ENCODE results near the gene CCDC194.
"Not testable (repeated sequence)": the region's sequence is repeated elsewhere in the genome, so short reads cannot be mapped to it uniquely, and the experiment has no call there.

The CCDC194 gene

DNA sequence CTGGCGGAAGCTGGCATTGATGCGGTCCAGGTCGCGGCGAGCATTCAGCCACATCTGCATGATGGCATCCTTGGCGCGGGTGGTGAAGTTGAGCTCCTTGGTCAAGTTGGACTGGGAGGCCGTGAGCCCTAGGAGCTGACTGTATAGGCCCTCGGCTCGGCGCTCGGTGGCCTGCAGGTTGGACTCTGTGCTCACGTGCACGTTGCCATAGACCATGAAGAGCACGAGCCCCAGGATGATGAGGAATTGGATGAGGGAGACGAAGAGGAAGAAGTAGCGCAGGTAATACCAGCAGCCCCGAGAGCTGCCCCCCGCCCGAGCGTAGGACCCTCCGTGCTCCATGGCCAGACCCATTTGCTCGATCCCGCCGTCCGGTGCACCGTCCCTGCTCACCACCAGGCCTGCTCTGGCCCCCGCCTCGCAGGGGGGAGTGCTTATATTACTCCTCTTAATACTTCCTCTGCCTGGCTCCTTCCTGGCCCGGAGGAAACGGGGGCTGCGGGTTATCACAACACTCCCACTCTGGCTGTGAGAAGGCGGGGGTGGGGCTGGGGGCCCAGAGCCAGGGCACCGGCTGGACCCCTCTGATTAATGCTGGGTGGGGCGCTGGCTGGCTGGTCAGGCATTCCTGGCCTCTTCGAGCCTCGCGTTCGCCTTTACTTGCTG, 16.9 kb downstream of the CCDC194 start, which contains the start of gene PLVAP:
Gene PLVAP, minus strand, starts transcription at position 408 of the 666 bp plus-strand sequence. Its CDS starts 54 bp downstream, at position 354.
- no peak for DNase-seq (ENCODE audit: low read depth, low spot score)

- DNase-seq (ENCODE audit: low read depth, low spot score) = no peak
Observed at GRCh38 chr19:17370026-17370587, 23.9 kb downstream of the CCDC194 start.

DNA sequence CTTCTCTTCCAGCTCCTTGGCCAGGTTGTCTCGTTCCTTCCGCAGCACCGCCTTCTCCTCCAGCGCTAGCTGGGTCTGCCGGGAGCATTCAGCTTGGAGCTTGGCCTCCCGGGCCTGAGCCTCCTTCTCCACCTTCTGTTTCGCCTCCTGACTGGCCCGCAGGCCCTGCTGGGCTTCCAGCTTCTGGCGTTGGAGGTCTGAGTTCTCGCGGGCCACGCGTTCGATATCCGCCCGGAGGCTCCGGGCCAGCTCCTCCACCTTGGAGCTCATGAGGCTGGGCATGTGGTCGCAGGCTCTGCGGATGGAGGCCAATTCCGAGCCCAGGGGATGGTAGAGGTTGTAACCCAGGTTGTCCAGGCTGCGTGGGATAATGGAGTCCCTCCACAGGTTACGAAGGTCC, 28.6 kb downstream of the CCDC194 start:
- no peak for DNase-seq (ENCODE audit: low read depth, low spot score)

DNA sequence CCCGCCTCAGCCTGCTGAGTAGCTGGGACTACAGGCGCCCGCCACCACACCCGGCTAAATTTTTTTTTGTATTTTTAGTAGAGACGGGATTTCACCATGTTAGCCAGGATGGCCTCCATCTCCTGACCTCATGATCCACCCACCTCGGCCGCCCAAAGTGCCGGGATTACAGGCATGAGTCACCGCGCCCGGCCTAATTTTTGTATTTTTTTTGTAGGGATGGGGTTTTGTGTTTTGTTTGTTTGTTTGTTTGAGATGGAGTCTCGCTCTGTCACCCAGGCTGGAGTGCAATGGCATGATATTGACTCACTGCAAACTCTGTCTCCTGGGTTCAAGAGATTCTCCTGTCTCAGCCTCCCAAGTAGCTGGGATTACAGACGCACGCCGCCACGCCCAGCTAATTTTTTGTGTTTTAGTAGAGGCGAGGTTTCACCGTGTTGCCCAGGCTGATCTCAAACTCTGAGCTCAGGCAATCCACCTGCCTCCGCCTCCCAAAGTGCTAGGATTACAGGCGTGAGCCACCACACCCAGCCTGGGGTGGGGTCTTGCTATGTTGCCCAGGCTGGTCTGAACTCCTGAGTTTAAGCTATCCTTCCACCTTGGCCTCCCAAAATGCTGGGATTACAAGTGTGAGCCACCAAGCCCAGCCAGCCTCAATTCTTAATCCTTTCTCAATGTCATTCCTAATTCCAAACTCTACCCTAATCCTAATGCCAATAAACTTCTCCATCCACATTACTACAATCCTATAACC, 30.0 kb downstream of the CCDC194 start:
- not testable (repeated sequence) for DNase-seq (ENCODE audit: low read depth, low spot score)

DNA sequence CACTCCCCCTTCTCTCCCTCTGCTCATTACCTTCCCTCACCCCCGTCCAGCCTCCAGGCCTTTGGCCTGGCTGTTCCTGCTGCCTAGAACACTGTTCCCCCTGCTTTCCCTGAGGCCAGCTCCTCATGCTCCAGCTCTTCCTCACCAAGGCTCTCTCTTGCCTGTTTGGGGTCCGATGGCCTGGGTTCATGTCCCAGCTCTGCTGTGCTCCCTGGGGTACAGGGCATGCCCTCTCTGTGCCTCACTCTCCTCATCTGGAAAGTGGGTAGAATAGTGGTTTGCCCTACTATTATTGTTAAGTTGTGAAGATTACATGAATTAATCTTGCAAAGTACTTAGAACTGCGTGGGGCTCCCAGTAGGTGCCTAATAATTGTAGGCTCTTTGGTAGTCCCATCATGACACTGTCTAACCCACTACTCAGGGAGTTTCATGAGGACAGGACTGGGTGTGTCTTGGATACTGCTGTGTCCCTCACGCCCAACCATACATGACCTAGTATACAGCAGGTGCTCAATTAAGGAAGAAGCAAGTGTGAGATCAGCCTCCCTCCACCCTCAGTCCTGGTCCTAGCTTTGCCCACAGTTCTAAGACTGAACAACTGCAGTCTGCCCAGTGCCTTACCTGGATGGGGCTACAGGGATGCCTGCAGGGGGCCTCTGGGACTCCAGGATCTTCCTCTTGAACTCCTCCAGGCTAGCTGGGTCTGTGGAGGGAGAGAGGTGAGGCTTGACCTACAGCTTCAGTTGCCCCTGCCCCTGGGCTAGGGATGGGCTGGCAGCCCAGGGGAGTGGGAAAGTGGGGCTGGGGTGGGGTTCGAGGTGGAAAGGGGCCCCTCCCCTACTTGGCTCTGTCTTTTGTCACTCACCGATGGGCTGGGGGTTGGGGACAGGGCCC, 33.8 kb downstream of the CCDC194 start:
- DNase-seq (ENCODE audit: low read depth, low spot score) = no peak

DNA sequence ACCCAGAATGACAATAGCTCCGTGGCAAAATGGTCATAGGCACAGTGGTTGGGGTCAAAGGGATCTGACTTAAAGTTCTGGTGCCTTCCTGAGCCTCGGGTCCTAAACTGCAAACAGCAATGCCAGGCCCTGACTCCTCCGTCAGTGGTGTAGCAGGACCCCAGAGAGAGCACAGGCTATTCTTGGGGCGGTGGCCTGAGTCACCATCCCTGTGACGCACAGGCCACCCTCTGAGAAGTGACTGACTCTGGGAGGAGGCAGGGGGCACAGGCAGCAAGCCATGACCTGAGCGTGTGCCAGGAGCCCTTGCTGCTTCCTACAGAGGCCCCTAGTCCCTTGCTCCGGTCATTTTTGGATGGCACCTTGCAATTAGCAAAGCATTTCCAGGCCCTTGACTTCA, 35.6 kb downstream of the CCDC194 start:
- DNase-seq (ENCODE audit: low read depth, low spot score) = peak; percentile 50

GRCh38 chr19:17357724-17358123, 36.3 kb downstream of the CCDC194 start:
- DNase-seq (ENCODE audit: low read depth, low spot score) = no peak

GRCh38 chr19:17357078-17357666, 36.8 kb downstream of the CCDC194 start:
- DNase-seq (ENCODE audit: low read depth, low spot score) = no peak

GRCh38 chr19:17353386-17353785, 40.6 kb downstream of the CCDC194 start:
- DNase-seq (ENCODE audit: low read depth, low spot score) = no peak

- DNase-seq (ENCODE audit: low read depth, low spot score) = no peak
Observed at GRCh38 chr19:17352608-17353280, 41.3 kb downstream of the CCDC194 start.

DNA sequence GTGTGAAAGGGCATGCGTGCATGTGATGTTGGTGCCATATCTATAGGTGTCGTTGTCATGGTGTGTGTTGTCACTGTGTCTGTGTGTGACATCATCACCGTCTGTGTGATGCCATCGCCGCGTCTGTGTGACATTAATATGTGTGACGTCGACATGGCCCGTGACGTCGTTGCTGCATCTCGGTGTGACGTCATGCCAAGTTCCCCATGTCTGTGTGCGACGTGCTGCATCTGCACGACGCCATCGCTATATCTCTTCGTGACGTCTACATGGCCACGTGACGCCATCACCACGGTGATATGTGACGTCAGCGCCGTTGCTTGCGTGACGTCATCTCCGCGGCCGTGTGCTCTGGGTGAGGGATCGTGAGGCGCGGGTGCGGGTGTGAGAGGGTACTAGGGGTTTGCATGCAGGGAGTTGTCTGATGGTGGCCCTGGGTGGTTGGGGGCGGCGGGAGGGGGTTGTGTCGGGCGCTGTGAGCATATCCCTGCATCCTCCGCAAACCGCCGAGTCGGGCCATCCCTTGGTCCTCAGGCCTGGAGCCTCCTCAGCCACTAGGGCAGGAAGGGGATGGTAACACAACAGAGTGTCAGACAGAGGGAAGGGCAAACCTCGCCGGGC, 42.1 kb downstream of the CCDC194 start:
- DNase-seq (ENCODE audit: low read depth, low spot score) = no peak

DNA sequence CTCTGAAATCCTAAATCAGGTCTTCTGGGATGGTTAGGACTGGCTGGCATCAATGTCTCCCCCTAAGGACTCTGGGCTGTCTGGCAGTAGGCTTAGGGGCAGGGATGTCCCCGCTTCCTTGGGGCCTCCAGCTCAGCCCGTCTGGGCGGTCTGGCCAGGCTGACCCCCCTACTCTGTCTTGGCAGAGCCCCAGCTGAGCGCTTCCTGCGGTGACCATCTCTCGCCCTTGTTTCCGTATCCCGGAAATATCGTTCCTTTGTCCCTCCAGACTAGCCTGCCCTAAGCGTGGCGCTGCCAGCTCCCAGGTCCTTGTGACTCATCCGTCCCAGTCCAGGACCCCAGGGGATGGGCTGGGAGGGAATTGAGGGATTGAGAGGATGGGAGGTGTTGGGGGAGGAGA, 45.3 kb downstream of the CCDC194 start:
- DNase-seq (ENCODE audit: low read depth, low spot score) = peak; percentile 46

- no peak for DNase-seq (ENCODE audit: low read depth, low spot score)
Observed at GRCh38 chr19:17347877-17348276, 46.1 kb downstream of the CCDC194 start.

- no peak for DNase-seq (ENCODE audit: low read depth, low spot score)
Observed at GRCh38 chr19:17347361-17347760, 46.6 kb downstream of the CCDC194 start.

GRCh38 chr19:17346109-17346671, 47.8 kb downstream of the CCDC194 start:
- no peak for DNase-seq (ENCODE audit: low read depth, low spot score)

- DNase-seq (ENCODE audit: low read depth, low spot score) = no peak
Observed at GRCh38 chr19:17341845-17342244, 52.2 kb downstream of the CCDC194 start.

DNA sequence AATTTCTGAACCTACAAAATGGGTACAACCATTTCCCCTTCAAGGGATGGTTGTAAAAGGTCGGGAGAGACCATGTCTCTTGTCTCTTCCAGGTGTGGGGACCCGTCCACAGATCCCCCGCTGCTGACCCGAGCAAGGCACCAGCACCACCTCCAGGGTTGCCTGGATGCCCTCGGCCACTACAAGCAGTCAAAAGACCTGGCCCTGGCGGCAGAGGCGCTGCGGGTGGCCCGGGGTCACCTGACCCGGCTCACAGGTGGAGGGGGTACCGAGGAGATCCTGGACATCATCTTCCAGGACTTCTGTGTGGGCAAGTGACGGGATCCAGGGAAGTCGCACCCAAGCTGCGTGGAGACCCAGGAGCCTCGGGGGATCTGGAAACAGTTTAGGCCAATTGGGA, 52.6 kb downstream of the CCDC194 start:
- DNase-seq (ENCODE audit: low read depth, low spot score) = no peak

DNA sequence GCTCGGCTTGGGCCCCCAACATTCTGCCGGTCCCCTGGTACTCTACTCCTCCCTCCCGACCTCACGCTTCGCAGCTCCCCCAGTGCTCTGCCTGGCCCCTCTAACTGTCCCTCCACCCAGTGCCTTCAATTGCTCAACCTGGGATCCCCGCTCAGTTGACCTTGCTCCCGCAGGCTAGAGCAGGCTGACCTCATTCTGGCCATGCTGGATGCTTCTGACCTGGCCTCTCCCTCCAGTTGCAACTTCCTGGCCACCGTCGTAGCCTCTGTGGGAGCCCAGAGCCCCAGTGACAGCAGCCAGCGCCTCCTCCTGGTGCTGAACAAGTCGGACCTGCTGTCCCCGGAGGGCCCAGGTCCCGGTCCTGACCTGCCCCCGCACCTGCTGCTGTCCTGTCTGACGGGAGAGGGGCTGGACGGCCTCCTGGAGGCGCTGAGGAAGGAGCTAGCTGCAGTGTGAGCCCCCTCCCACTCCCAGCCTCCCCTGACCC, 53.1 kb downstream of the CCDC194 start:
- DNase-seq (ENCODE audit: low read depth, low spot score) = no peak

Data from brain pericyte (primary cell).